ENCODE measurements around the gene ATP10D. TPM values are rescaled to one million over a fixed set of nuclear protein-coding genes. Genes with fewer than 3 reads are reported as not detected.

The ATP10D gene
- polyA plus RNA-seq, 4 donors, result 0.81 to 11.9 (median 3.6) TPM

GRCh38 chr4:47619691-47620090 is 134.6 kb downstream of the ATP10D start:
- FAIRE-seq, result no peak

GRCh38 chr4:47621181-47621580 is 136.1 kb downstream of the ATP10D start:
- no peaks in the 10 kb centered on the region for H3K36me3 ChIP-seq (ENCODE audit: control insufficient read depth in 3 of 3, insufficient read depth in 2 of 3, low read depth in 1 of 3, low read length in 3 of 3)
- no peaks in the 10 kb centered on the region for H3K27me3 ChIP-seq (ENCODE audit: control insufficient read depth in 3 of 3, insufficient read depth in 3 of 3, low read length in 3 of 3)
- H3K4me3 ChIP-seq (ENCODE audit: low read depth in 1 of 3, low read length in 3 of 3), result no peak overlapping the region
- DNase-seq, result no peak
- 47 to 88% (median 88%) methylated on average over 1 of the region's 1 CpG for WGBS, 3 donors
- peaks cover 0 to 3% of the 10 kb centered on the region in 2 donors for H3K9me3 ChIP-seq (ENCODE audit: control insufficient read depth in 2 of 2, insufficient read depth in 1 of 2, low read depth in 1 of 2, low read length in 1 of 2)
- H3K27ac ChIP-seq (ENCODE audit: low read depth in 1 of 3, low read length in 2 of 3), result no peak overlapping the region
- H3K4me1 ChIP-seq (ENCODE audit: control insufficient read depth in 3 of 3, insufficient read depth in 2 of 3, low read depth in 1 of 3, low read length in 2 of 3), result no peaks in the 10 kb centered on the region
- no peak for FAIRE-seq

More at GRCh38 chr4:47619691-47620090, 134.6 kb downstream of the ATP10D start:
- H3K27ac ChIP-seq (ENCODE audit: low read depth in 1 of 3, low read length in 2 of 3), result no peak overlapping the region
- WGBS, 3 donors, result 77 to 93% (median 92%) methylated on average over 2 of the region's 2 CpGs
- no peak for DNase-seq
- no peaks in the 10 kb centered on the region for H3K4me1 ChIP-seq (ENCODE audit: control insufficient read depth in 3 of 3, insufficient read depth in 2 of 3, low read depth in 1 of 3, low read length in 2 of 3)
- no peaks in the 10 kb centered on the region for H3K27me3 ChIP-seq (ENCODE audit: control insufficient read depth in 3 of 3, insufficient read depth in 3 of 3, low read length in 3 of 3)
- H3K4me3 ChIP-seq (ENCODE audit: low read depth in 1 of 3, low read length in 3 of 3), result no peak overlapping the region
- H3K36me3 ChIP-seq (ENCODE audit: control insufficient read depth in 3 of 3, insufficient read depth in 2 of 3, low read depth in 1 of 3, low read length in 3 of 3), result no peaks in the 10 kb centered on the region
- peaks cover 0 to 3% of the 10 kb centered on the region in 2 donors for H3K9me3 ChIP-seq (ENCODE audit: control insufficient read depth in 2 of 2, insufficient read depth in 1 of 2, low read depth in 1 of 2, low read length in 1 of 2)

- H3K36me3 ChIP-seq (ENCODE audit: control insufficient read depth in 3 of 3, insufficient read depth in 2 of 3, low read depth in 1 of 3, low read length in 3 of 3), result no peaks in the 10 kb centered on the region
- no peaks in the 10 kb centered on the region for H3K27me3 ChIP-seq (ENCODE audit: control insufficient read depth in 3 of 3, insufficient read depth in 3 of 3, low read length in 3 of 3)
- FAIRE-seq (no peak), DNase-seq (no peak)
- H3K9me3 ChIP-seq (ENCODE audit: control insufficient read depth in 2 of 2, insufficient read depth in 1 of 2, low read depth in 1 of 2, low read length in 1 of 2), result peaks cover 0 to 3% of the 10 kb centered on the region in 2 donors
- H3K27ac ChIP-seq (ENCODE audit: low read depth in 1 of 3, low read length in 2 of 3), result no peak overlapping the region
- H3K4me1 ChIP-seq (ENCODE audit: control insufficient read depth in 3 of 3, insufficient read depth in 2 of 3, low read depth in 1 of 3, low read length in 2 of 3), result no peaks in the 10 kb centered on the region
- no peak overlapping the region for H3K4me3 ChIP-seq (ENCODE audit: low read depth in 1 of 3, low read length in 3 of 3)
Measured at GRCh38 chr4:47624031-47624441, 139.0 kb downstream of the ATP10D start.

DNA sequence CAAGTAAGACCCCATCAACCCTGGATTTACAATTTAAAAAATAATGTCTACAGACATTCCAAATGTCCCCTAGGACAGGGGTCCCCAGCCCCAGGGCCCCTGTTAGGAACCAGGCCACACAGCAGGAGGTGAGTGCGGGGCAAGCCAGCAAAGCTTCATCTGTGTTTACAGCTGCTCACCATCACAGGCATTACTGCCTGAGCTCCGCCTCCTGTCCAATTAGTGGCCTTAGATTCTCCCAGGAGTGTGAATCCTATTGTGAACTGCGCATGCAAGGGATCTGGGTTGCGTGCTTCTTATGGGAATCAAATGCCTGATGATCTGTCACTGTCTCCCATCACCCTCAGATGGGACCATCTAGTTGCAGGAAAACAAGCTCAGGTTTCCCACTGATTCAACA is 146.1 kb downstream of the ATP10D start:
- H3K4me3 ChIP-seq (ENCODE audit: low read depth in 1 of 3, low read length in 3 of 3), result no peak overlapping the region
- FAIRE-seq (no peak), DNase-seq (no peak)
- H3K9me3 ChIP-seq (ENCODE audit: control insufficient read depth in 2 of 2, insufficient read depth in 1 of 2, low read depth in 1 of 2, low read length in 1 of 2), result no peaks in the 10 kb centered on the region
- H3K36me3 ChIP-seq (ENCODE audit: control insufficient read depth in 3 of 3, insufficient read depth in 2 of 3, low read depth in 1 of 3, low read length in 3 of 3), result no peaks in the 10 kb centered on the region
- H3K27ac ChIP-seq (ENCODE audit: low read depth in 1 of 3, low read length in 2 of 3), result no peak overlapping the region
- H3K27me3 ChIP-seq (ENCODE audit: control insufficient read depth in 3 of 3, insufficient read depth in 3 of 3, low read length in 3 of 3), result no peaks in the 10 kb centered on the region
- H3K4me1 ChIP-seq (ENCODE audit: control insufficient read depth in 3 of 3, insufficient read depth in 2 of 3, low read depth in 1 of 3, low read length in 2 of 3), result no peaks in the 10 kb centered on the region
- 87 to 92% (median 88%) methylated on average over 4 of the region's 4 CpGs for WGBS, 3 donors

GRCh38 chr4:47639531-47639930 is 154.5 kb downstream of the ATP10D start:
- Histone ChIP-seq H3K36me3 (ENCODE audit: control insufficient read depth in 3 of 3, insufficient read depth in 2 of 3, low read depth in 1 of 3, low read length in 3 of 3) (no peaks in the 10 kb centered on the region), H3K9me3 (ENCODE audit: control insufficient read depth in 2 of 2, insufficient read depth in 1 of 2, low read depth in 1 of 2, low read length in 1 of 2) (peaks cover 0 to 5% of the 10 kb centered on the region in 2 donors), H3K27ac (ENCODE audit: low read depth in 1 of 3, low read length in 2 of 3) (no peak overlapping the region), H3K4me3 (ENCODE audit: low read depth in 1 of 3, low read length in 3 of 3) (no peak overlapping the region), H3K27me3 (ENCODE audit: control insufficient read depth in 3 of 3, insufficient read depth in 3 of 3, low read length in 3 of 3) (no peaks in the 10 kb centered on the region), H3K4me1 (ENCODE audit: control insufficient read depth in 3 of 3, insufficient read depth in 2 of 3, low read depth in 1 of 3, low read length in 2 of 3) (no peaks in the 10 kb centered on the region)
- 59 to 76% (median 66%) methylated on average over 3 of the region's 3 CpGs for WGBS, 3 donors
- FAIRE-seq, result no peak
- DNase-seq, result no peak

GRCh38 chr4:47640911-47641310 is 155.8 kb downstream of the ATP10D start:
- FAIRE-seq, result no peak
- Histone ChIP-seq H3K27ac (ENCODE audit: low read depth in 1 of 3, low read length in 2 of 3) (no peak overlapping the region), H3K4me3 (ENCODE audit: low read depth in 1 of 3, low read length in 3 of 3) (no peak overlapping the region), H3K9me3 (ENCODE audit: control insufficient read depth in 2 of 2, insufficient read depth in 1 of 2, low read depth in 1 of 2, low read length in 1 of 2) (peaks cover 0 to 5% of the 10 kb centered on the region in 2 donors), H3K27me3 (ENCODE audit: control insufficient read depth in 3 of 3, insufficient read depth in 3 of 3, low read length in 3 of 3) (no peaks in the 10 kb centered on the region), H3K36me3 (ENCODE audit: control insufficient read depth in 3 of 3, insufficient read depth in 2 of 3, low read depth in 1 of 3, low read length in 3 of 3) (no peaks in the 10 kb centered on the region), H3K4me1 (ENCODE audit: control insufficient read depth in 3 of 3, insufficient read depth in 2 of 3, low read depth in 1 of 3, low read length in 2 of 3) (no peaks in the 10 kb centered on the region)
- DNase-seq, result no peak

DNA sequence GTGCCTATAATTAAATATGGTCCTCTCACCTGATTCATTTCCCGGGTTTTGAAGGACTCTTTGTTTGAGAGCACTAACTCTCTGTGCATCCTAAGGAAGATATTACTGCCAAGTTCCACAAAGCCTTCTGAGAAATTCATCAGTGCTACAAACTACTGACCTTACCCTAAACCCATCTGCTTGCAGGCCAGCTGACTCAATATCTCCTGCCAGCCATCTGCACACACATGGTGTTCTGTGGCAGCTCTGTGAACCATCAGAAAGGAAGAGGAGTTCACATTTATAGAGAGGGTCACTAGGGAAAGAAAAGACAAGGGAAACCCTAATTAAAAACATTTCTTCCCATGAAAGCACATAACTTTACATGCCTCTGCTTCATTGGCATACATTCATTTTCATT is 156.7 kb downstream of the ATP10D start:
- DNase-seq (no peak), FAIRE-seq (no peak)
- Histone ChIP-seq H3K9me3 (ENCODE audit: control insufficient read depth in 2 of 2, insufficient read depth in 1 of 2, low read depth in 1 of 2, low read length in 1 of 2) (peaks cover 0 to 4% of the 10 kb centered on the region in 2 donors), H3K36me3 (ENCODE audit: control insufficient read depth in 3 of 3, insufficient read depth in 2 of 3, low read depth in 1 of 3, low read length in 3 of 3) (no peaks in the 10 kb centered on the region), H3K27ac (ENCODE audit: low read depth in 1 of 3, low read length in 2 of 3) (no peak overlapping the region), H3K4me1 (ENCODE audit: control insufficient read depth in 3 of 3, insufficient read depth in 2 of 3, low read depth in 1 of 3, low read length in 2 of 3) (no peaks in the 10 kb centered on the region), H3K27me3 (ENCODE audit: control insufficient read depth in 3 of 3, insufficient read depth in 3 of 3, low read length in 3 of 3) (no peaks in the 10 kb centered on the region), H3K4me3 (ENCODE audit: low read depth in 1 of 3, low read length in 3 of 3) (no peak overlapping the region)
- WGBS, 3 donors, result 61 to 82% (median 74%) methylated on average over 1 of the region's 1 CpG

- DNase-seq (no peak), FAIRE-seq (no peak)
- peaks cover 0 to 1% of the 10 kb centered on the region in 2 donors for H3K9me3 ChIP-seq (ENCODE audit: control insufficient read depth in 2 of 2, insufficient read depth in 1 of 2, low read depth in 1 of 2, low read length in 1 of 2)
- no peak overlapping the region for H3K4me3 ChIP-seq (ENCODE audit: low read depth in 1 of 3, low read length in 3 of 3)
- H3K27me3 ChIP-seq (ENCODE audit: control insufficient read depth in 3 of 3, insufficient read depth in 3 of 3, low read length in 3 of 3), result no peaks in the 10 kb centered on the region
- no peaks in the 10 kb centered on the region for H3K4me1 ChIP-seq (ENCODE audit: control insufficient read depth in 3 of 3, insufficient read depth in 2 of 3, low read depth in 1 of 3, low read length in 2 of 3)
- WGBS, 3 donors, result 80 to 84% (median 81%) methylated on average over 6 of the region's 6 CpGs
- H3K27ac ChIP-seq (ENCODE audit: low read depth in 1 of 3, low read length in 2 of 3), result no peak overlapping the region
- H3K36me3 ChIP-seq (ENCODE audit: control insufficient read depth in 3 of 3, insufficient read depth in 2 of 3, low read depth in 1 of 3, low read length in 3 of 3), result no peaks in the 10 kb centered on the region
Measured at GRCh38 chr4:47642191-47642830, 157.2 kb downstream of the ATP10D start.
